Esophagus squamous epithelium (tissue), 5 donors: ENCODE data around the gene OBSCN. TPM values are rescaled to one million over a fixed set of nuclear protein-coding genes. Genes with fewer than 3 reads are reported as not detected.

ENCODE experiments used
- DNase-seq: peaks from one replicate; lab custom pipeline; 2025; lab: John Stamatoyannopoulos, UW
- H3K27ac ChIP-seq, 4 donors: fragments of 200-600 bp; sonication (generic); one replicate each; pipeline ENCODE4 v1.5.1; 2016 to 2019; ENCODE audit warnings: mild to moderate bottlenecking in 1 of 4
- H3K27me3 ChIP-seq, 4 donors: fragments of 200-600 bp; sonication (generic); 1 replicate in 3 of 4; 2 replicates in 1 of 4; pipeline versions ENCODE4 v1.5.1 to v1.6.0; 2017 to 2021; ENCODE audit warnings: antibody characterized with exemption in 1 of 4
- H3K36me3 ChIP-seq, 3 donors: fragments of 200-600 bp; sonication (generic); one replicate each; pipeline ENCODE4 v1.5.1; 2016 to 2019
- H3K4me1 ChIP-seq, 3 donors: fragments of 200-600 bp; sonication (generic); one replicate each; pipeline ENCODE4 v1.5.1; 2017 to 2019
- H3K4me3 ChIP-seq, 4 donors: fragments of 200-600 bp; sonication (generic); 1 replicate in 3 of 4; 2 replicates in 1 of 4; pipeline ENCODE4 v1.5.1; 2016 to 2019; ENCODE audit warnings: mild to moderate bottlenecking in 2 of 4, moderate library complexity in 1 of 4
- H3K9me3 ChIP-seq, 3 donors: fragments of 200-600 bp; sonication (generic); one replicate each; pipeline ENCODE4 v1.5.1; 2016 to 2019
- CTCF ChIP-seq, 6 experiments: fragments of 450-650 bp in 4 of 6; fragments of 200-600 bp in 2 of 6; sonication (generic) in 2 of 6; IDR thresholded peaks; one replicate each; pipeline ENCODE4 v1.5.1; 2016 to 2019; ENCODE audit warnings: antibody characterized with exemption in 6 of 6, mild to moderate bottlenecking in 4 of 6, moderate library complexity in 4 of 6
- POLR2A ChIP-seq, 4 donors: fragments of 450-650 bp; IDR thresholded peaks; one replicate each; pipeline ENCODE4 v1.6.1; 2017; ENCODE audit warnings: antibody characterized with exemption in 4 of 4, mild to moderate bottlenecking in 4 of 4, moderate library complexity in 3 of 4
- WGBS, 2 donors: methylation state at CpG; one replicate each; pipeline ENCODE4 v1.1.5; 2018; 5-methylcytosine and 5-hydroxymethylcytosine counted together
- intact Hi-C: fragments of 100-400 bp; cut with DNase I; formaldehyde crosslinking; loops from one replicate; pipeline ENCODE4 v1.15.0; 2022
- total RNA-seq, 4 donors: library from RNA; depleted of rRNA; stranded (reverse); fragments of >200 nt; gene quantifications; one replicate each; pipeline ENCODE4 v1.1.0, GENCODE V29; 2016
- donor health status: DM: yes; HTN: yes; CAD: no.

The OBSCN gene
- total RNA-seq, 4 donors from 2014 or later = 4.0 to 53.2 (median 13.8) TPM

GRCh38 chr1:228365271-228366061 is 157.6 kb downstream of the OBSCN start:
- intact Hi-C loops = no loop called here
- no peak for DNase-seq
- WGBS, 2 donors = 71 to 91% methylated on average over 6 to 13 of the region's 20 CpGs

GRCh38 chr1:228366062-228366865 is 158.4 kb downstream of the OBSCN start:
- WGBS, 2 donors = 86 to 87% methylated on average over 4 to 7 of the region's 23 CpGs
- Histone ChIP-seq H3K9me3 (no peaks in the 10 kb centered on the region), H3K4me1 (peaks cover 0 to 4% (median 0%) of the 10 kb centered on the region in 3 donors), H3K27ac (no peak overlapping the region), H3K27me3 (peaks cover 0 to 11% (median 0%) of the 10 kb centered on the region in 4 donors), H3K36me3 (no peaks in the 10 kb centered on the region), H3K4me3 (no peak overlapping the region)
- intact Hi-C loops = no loop called here
- no peak for DNase-seq
- no peak for TF ChIP-seq CTCF (IDR thresholded peaks at IDR 0.05)
- TF ChIP-seq POLR2A (IDR thresholded peaks at IDR 0.05) = no peak

More at GRCh38 chr1:228365271-228366061, 157.6 kb downstream of the OBSCN start:
- H3K27me3 ChIP-seq = peaks cover 0 to 11% (median 0%) of the 10 kb centered on the region in 4 donors
- H3K4me3 ChIP-seq = no peak overlapping the region
- H3K9me3 ChIP-seq = no peaks in the 10 kb centered on the region
- no peak for TF ChIP-seq POLR2A (IDR thresholded peaks at IDR 0.05)
- TF ChIP-seq CTCF (IDR thresholded peaks at IDR 0.05) = no peak
- H3K36me3 ChIP-seq = no peaks in the 10 kb centered on the region
- no peak overlapping the region for H3K27ac ChIP-seq
- H3K4me1 ChIP-seq = no peaks in the 10 kb centered on the region

GRCh38 chr1:228366866-228367741 is 159.3 kb downstream of the OBSCN start:
- H3K4me3 ChIP-seq = no peak overlapping the region
- H3K36me3 ChIP-seq = no peaks in the 10 kb centered on the region
- no peaks in the 10 kb centered on the region for H3K9me3 ChIP-seq
- H3K27me3 ChIP-seq = peaks cover 0 to 11% (median 0%) of the 10 kb centered on the region in 4 donors
- 43 to 65% methylated on average over 4 to 5 of the region's 24 CpGs for WGBS, 2 donors
- intact Hi-C loops = no loop called here
- peaks cover 0 to 13% (median 0%) of the 10 kb centered on the region in 3 donors for H3K4me1 ChIP-seq
- DNase-seq = no peak
- H3K27ac ChIP-seq = no peak overlapping the region
- no peak for TF ChIP-seq POLR2A (IDR thresholded peaks at IDR 0.05)
- TF ChIP-seq CTCF (IDR thresholded peaks at IDR 0.05) = no peak

- WGBS, 2 donors = 73% methylated on average over 7 of the region's 25 CpGs; no CpG with 5 or more reads in 1 of the 2 donors
- no peak for TF ChIP-seq POLR2A (IDR thresholded peaks at IDR 0.05)
- TF ChIP-seq CTCF (IDR thresholded peaks at IDR 0.05) = no peak
- intact Hi-C loops = no loop called here
Measured at GRCh38 chr1:228367798-228368791, 160.3 kb downstream of the OBSCN start.

More at GRCh38 chr1:228367798-228368791, 160.3 kb downstream of the OBSCN start:
- Histone ChIP-seq H3K4me1 (peaks cover 0 to 17% (median 0%) of the 10 kb centered on the region in 3 donors), H3K9me3 (no peaks in the 10 kb centered on the region), H3K27me3 (peaks cover 0 to 11% (median 0%) of the 10 kb centered on the region in 4 donors), H3K27ac (no peak overlapping the region), H3K4me3 (no peak overlapping the region), H3K36me3 (no peaks in the 10 kb centered on the region)
- DNase-seq = no peak
